Fibroblast of skin of right quadriceps (primary cell): ENCODE results near the gene ALS2CL.
"Not testable (repeated sequence)": the region's sequence is repeated elsewhere in the genome, so short reads cannot be mapped to it uniquely, and the experiment has no call there.

Source experiments
- DNase-seq: peaks from one replicate; pipeline ENCODE4 v3.0.0-alpha.2; 2013

The ALS2CL gene

DNA sequence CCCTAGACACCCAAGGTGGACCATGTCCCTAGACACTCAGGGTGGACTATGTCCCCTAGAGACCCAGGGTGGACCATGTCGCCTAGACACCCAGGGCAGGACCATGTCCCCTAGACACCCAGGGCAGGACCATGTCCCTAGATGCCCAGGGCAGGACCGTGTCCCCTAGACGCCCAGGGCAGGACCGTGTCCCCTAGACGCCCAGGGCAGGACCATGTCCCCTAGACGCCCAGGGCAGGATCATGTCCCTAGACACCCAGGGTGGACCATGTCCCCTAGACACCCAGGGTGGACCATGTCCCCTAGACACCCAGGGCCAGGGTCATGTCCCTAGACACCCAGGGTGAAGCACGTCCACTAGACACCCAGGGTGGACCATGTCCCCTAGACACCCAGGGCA lies 10.9 kb upstream of the ALS2CL start:
- not testable (repeated sequence) for DNase-seq

DNA sequence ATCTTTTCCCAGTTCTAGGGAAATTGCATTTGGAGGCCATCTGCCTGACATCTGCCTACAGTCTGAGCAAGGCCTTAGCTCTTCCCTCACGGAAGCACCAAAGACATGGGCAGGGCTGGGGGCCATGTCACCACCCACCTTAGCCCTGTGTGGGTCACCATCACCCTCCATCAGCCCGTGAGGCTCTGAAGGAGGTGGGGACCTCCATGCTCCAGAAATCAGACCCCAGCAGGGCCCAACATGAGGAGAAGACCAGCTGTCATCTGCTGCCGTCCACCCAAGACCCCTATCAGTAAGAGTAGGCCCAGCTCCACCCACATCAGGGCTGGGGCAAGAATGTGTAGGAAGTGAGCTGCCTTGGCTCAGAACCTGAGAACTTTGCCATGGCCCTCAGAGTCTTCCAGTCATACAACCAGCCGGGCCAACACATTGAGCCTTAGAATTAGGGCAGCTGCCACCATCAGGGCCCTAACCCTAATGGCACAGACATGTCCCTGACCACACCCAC lies 9.6 kb upstream of the ALS2CL start:
- no peak for DNase-seq

DNA sequence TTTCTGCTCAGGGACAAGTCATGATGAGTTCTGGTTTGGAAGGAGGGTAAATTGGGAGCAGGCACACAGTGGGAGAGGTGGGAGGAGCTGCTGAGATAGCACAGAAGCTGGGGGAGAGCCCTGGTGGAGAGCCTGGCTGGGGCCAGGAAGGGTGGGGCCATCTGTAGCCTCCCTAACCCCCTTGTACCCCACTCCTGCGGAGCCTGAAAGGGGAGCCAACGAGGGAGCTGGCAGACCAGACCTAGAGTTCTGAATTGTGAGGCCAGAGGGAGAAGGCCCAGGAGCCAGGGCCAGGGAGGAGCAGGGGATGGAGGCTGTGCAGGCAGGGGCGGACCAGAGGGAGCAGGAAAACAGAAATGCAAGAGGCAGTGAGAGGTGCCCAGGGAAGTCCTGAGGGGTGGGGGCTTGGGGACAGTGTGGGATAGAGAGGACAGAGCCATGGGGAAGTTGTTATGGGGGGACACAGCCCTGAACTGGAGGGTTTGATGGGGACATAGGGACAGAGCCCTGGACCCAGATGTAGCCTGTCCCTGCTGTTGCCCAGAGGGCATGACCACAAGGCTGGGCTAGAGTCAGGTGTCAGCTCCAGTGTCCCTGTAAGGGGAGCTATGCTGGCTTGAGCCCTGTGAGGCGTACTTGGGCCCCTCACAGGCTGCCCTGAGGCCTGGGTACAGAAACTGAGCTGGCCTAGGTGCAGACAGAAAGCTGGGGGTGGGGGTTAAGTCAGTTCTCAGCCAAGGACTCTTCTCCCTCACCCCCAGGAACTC lies 8.9 kb upstream of the ALS2CL start:
- no peak for DNase-seq

DNA sequence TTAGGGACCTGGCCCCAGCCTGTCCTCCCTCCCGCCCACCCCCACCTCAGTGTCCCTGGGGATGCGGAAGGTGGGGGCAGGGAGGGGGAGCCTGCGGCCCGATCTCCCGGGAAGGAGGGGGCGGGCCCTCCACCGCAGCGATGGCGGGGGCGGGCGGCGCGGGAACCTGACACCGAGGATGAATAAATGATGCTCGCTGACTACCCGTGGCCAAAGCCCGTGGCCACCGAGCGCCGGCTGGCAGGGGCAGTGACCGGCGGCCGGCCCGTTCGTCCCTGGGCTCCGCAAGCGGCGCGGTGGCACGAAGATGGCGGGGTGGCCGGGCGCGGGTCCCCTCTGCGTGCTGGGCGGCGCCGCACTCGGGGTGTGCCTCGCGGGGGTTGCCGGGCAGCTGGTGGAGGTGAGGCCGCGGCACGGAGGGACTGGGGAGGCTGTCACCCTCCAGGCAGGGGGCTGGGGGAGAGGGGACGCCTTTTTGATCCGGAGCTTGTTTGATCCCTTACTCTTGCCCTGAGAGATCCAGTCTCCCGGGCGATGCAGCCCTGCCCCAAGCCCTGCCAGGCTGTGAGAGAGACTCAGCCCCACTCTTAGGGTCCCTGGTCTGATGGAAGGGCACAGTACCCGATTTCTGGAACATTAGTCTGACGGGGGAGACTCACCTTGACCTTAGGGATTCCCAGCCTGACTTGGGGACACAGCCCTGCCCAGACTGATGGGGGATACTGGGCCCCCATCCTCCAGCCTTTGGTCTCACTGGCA lies 7.9 kb upstream of the ALS2CL start, which contains the start of gene TMIE:
Gene TMIE, plus strand, starts transcription at position 212 of the 759 bp plus-strand sequence. Its CDS starts 96 bp downstream, at position 308.
- DNase-seq, result no peak

DNA sequence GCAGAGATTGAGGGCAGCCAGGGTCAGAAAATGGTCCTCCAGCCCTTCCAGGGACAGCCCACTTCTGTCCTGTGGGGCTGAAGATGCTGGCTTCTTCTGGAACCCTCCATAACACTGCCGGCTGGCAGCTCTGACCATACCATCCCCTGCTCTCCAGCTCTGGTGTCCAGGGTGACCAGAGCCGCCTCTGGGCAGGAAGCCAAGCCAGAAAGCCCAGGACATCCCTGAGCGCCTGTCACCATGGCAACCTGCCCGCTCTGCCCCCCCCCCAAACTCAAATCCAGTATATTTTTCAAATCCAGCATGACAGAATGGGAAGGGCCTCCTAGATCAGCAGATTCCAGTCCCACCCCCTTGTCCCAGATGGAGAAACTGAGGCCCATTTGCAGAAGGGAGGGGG lies 7.3 kb upstream of the ALS2CL start:
- no peak for DNase-seq

DNA sequence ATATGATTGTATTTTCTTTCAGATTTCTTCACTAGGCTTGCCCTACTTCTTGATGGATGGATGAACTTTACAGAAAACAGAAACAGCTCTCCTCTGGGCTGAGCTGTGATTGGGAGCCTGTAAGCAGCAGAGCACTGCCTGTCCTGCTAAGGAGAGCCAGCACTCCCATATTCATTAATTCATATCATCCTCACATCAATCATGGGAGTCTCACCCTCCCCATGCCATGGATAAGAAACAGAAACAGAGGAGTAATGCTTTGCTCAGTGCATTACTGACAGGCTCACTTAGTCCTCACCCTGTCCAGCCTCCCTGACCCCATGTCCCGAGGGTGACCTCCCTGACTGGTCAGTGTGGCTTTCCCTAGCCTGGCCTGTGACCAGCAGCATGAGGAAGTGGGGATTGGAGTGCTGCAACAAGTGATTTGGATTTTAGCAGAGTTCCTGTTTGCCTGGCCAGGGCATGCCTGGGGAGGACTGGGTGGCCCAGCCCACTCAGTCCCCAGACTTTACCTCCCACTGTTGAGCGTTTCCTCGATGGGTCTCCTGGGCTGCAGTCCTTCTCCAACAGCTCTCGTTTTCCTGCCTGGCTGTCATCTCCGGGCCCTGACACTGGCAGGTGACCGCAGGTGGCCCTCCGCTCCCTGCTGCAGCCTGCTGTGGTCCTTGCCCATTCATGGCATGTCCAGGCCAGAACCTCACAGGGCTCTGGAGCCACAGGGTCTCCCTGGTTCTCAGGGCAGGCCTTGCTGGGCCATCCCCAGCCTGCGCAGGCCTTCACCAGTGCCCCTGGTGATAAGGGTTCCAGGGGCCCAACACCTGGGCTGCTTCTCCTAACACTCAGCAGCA lies 6.4 kb upstream of the ALS2CL start:
- DNase-seq, result no peak

DNA sequence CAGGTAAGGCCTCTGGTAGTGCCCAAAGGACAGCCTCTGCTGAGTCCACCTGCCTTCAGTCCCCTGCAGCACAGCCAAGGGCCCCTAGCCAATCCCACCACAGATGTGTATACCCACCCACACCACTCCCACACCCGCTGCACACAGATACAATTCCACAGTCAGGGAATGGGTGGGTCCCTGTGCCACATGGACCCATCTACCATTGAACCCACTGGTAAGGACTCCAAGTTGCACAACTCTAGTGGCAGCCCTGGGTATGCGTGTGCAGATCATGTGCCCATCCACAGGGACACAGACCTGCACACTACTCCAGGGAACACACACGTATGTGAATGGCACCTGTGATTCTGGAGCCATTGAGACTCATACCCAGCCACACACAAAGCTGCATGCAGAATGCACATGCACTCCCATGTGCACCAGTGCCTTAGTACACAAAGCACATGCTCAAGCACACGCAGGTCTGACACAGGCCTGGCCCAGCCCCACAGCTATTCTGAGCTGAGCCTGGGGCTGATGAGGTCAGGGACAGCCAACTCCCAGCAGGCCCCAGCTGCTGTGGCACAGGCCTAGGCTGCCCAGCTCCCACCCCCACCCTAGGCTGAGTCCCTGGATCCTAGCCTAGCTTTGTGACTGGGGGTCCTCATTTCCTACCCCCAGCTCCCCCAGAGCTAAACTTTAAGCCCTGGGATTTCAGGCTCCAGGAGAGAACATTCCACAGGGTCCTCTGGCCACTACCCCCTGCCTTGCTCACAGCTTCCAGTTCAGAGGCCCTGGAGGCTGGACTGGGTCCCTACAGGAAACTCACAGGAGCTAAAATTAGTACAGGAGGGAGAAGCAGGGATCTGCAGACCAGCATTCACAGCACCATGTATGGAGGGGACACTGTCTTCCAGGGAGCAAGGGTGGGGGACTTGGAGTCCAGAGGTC lies 2.7 kb upstream of the ALS2CL start:
- DNase-seq, result peak; percentile 17

DNA sequence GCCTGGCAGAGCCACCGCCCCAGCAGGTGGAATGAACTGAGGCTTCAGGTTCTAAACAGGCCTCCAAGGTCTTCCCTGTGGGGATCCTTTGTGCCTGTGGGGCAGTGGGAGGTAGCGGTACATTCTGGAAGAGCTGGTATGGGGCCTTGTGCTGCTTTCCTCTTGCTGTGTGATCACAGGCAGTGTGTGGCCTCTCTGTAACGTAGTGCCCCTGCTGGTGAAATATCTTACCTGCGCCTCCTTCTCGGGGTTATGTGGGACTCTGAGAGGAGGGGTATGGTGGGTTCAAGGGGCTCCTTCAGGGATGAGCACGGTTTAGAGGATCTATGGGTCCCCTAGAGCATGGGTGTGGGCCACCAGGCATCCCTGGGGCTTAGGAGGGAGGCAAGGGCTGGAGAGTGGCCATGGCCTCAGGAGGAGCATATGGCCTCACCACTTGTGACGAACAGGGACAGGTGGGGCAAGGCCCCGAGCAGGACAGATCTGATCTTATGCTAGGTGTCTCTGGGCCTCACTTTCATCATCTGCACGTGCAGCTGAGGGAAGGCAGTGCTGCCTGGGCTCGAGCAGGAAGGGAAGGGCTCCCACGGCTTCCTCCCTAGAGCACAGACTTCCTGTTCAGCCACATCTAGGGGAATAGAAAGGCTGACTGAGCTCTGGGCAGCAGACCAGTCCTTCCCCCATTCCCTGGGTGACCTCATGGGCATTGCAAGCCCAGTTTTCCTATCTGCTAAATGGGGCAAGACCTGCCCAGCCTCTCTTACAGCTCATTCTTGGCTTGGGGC lies 1.9 kb upstream of the ALS2CL start:
- DNase-seq, result no peak

DNA sequence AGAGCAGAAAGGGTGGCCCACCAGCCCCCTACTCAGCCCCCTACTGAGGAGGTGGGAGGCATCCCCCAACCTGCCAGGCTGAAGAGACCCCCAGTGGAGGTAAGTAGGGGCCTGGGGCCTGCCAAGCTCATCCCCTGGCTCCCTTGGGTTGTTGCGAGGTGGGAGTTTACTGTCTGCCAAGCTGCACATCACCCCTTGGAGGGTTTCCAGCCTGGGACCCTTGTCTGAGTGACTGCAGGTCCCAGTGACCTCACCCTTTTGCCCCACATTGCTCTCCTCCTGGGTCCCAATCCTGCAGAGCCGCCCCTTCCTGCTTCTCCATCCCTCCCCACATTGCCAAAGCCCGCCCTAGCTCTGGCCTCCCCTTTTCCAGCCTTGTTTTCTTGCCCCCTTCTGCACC lies 1.0 kb upstream of the ALS2CL start:
- DNase-seq, result no peak

DNA sequence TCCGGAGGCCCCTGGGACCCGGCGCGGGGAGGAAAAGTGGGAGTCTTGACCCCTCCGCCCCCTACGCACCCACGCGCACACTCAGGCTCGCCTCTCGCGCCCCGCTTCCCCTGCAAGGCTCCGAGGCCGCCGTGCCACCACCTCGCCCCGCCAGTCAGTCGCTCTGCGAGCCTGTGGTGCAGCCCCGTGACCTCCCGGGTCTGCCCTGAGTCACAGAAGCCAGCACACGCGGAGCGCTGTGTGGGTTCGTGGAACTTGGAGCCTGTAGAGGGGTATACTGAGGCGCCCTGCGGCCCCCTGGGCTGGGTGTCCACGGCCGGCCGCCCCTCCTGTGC lies 380 bp upstream of the ALS2CL start:
- DNase-seq, result no peak

DNA sequence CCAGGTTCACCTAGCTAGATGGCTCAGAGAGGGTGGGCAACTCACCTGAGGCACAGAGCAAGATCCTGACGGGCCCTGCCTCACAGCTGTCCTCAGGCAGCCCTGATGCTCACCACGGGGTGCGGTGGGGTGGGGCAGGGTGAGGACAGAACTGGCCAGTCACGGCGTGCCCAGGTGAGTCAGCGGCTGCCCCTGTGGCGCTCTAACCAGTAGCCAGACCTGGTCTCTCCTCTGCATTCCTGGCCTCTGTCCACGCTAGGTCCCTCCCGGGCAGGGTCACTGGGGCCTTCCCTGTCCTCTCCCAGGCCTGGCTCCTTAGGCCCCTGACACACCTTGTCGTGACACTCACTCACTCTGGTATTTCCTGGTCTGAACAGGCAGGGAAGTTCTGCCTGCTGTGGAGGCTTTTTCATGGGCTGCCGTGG lies 901 bp downstream of the ALS2CL start:
- no peak for DNase-seq

DNA sequence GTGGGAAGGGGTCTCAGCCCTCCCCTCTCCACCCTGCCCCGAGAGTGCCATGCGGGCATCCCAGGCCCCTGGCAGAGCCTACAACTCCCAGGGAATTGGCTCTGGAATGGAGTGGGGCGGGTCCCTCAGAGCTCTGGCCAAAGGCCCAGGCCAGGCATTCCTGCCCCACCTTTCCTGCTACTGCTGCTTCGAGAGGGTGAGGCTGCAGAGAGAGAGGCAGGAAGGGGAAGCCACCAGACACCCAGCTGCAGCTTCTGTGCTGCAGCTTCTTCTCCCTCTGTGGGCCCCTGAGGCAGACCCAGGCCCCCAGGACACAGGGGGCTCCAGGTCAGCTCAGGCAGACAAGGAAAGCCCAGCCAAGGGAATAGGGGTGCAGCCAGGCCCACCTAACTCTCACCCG lies 2.7 kb downstream of the ALS2CL start:
- DNase-seq, result no peak

DNA sequence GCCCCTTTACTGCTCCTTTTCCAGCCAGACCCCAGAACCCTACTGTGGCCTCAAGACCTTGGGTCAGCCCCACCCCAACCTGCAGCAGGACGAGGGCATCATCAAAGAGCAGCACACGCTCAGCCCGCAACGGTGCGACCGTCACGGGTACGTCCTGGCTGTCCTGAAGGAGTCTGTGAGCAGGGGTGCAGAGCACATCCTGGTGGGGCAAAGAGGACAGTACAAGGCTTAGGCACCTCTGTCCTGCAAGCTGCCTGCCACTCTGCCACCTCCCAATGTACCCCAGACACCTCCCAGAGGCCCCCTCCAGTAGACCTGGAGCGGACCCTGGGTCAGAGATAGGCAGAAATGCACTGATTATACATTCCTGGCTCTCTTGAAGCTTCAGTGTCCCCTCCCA lies 8.0 kb downstream of the ALS2CL start:
- DNase-seq, result no peak

DNA sequence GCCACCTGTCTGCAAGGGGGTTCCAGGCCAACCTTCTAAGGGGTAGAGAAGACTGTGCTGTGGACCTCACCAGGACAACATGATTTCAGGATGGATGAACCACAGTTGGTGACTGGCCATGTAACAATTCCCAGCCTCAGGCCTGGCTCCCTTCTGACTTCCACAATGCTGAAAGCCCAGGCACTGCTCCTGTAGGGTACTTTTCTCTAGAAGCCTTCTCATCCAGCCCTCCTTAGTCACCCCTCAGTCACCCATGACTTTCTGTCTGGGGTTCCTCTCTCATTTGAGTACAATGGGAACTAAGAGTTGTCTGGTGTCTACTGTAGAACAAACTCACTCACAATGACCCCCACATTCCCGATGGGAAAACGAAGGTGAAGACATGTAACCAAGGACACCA lies 8.6 kb downstream of the ALS2CL start:
- DNase-seq, result no peak

DNA sequence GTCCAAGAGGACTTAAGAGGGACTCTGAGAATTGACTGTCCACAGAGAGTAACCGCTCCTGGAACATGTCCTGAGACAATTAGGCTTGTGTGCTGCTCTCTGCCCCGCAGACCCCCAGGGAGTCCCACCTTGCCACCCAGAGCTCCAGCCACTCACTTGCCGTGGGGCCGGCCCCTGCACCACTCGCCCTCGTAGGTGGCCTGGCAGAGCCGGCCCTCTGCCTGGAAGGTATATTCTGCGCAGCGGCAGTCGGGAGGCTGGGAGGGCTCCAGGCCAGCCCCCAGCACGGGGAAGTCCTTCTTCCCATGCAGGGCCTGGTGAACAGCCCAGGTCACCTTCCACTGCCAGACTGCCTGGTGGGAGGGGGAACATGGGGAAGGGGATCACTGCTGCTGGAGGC lies 10.5 kb downstream of the ALS2CL start:
- DNase-seq, result no peak

DNA sequence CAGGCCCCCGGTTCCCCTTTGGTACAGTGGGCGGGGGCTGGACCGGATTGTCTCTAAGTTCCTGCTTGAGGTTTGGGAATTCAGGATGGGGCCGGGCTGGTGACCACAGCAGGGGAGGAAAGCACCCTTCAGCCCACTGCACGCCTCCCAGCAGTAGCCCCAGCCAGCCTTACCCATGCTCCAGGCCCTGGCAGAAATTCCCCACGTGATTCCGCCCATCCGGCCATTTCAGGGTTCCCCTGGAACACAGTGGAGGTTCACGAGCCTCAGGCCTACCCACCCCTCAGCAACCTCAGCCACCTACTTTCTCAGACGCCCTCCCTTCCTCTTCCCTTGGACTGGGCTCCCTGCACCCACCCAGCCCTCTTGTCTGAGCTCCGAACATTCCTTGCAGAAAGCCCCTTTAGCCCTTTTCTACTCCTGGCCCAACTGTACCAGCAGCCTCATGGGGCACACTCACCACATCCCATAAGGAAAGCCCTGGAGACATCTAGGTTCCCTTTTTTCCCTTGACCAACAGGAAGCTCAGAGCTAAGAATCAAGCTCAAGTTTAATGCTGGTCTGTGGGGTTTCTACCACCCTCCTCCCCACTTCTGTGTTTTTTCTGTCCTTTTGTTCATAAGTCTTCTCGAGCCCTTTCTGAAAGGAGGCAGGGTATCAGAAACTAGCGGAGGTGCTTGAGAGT lies 11.5 kb downstream of the ALS2CL start:
- DNase-seq, result no peak

DNA sequence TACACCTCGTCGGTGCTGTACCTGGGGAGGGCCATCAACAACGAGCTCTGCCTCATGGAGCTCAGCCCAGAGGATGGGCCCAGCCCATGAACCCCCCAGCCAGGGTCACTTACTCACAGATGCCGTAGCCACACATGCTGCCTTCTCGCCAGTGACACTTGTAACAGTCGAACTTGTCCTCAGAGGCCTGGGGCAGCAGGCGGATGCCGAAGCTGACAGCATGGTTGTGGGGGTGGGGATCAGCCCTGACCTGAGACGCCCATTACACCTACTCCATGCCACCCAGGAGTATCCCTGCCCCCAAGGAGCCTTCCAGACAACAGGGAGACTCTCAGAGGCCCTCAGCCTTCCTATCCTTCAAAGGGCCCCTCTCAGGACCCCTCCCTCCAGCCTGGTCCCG lies 12.1 kb downstream of the ALS2CL start:
- no peak for DNase-seq

DNA sequence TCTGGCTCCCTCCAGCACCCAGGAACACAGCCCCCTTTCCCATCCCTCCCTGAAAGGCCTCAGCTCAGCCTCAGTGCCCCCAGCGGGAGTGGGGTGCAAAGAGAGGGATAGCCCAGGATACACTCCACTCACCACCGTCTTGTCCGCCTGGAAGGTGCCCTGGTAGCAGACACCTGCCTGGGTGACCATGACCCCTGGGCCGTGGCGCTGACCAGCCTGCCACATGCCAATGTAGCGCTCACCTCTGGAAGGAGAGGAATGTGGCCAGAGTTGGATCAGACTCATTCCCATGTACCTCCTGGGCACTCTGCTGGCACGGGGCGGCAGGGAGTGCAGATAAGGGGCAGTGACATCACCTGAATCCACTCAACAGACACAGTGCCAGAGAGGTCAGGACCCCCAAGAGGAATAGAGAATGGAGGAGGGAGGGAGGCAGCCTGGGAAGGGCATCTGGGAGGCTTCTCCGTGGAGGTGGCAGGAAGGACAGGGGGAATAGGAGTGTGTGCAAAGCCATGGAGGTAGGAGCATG lies 13.1 kb downstream of the ALS2CL start:
- no peak for DNase-seq

DNA sequence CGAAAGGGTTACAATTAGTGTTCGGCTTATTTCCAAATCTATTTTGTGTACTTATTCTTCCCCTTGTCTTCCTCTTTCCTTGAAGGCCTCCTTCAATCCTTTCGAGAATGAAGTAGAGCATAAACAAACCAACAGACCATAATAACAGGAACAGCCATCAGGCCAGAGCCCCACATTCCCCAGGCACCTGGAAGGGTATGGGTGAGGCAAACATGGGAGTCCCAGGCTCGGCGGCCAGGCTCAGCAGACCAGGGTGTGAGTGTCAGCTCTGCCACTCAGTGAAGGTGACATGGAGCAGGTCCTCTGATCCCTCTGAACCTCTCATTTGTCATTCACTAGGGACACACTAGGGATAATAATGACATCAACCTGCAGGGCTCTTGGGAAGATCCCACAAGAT lies 13.8 kb downstream of the ALS2CL start:
- no peak for DNase-seq

DNA sequence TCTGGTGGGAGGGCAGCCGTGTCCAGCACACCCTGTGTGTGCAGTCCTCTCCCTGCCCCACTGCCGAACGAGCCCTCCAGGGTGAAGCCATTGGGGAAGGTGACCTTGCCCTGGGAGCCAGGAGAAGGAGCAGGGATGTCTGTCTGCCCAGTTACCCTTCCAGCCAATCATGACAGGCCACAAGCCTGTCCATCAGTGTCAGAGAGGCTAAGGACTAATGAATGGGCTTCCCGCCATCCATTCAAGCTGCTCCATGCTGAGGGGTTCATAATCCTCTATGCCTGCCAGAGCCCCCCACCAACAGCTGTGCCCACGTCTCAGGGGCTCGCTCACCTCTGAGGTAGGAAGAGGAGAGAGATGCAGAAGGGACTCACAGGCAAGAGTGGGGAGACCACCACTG lies 15.2 kb downstream of the ALS2CL start:
- DNase-seq, result no peak

DNA sequence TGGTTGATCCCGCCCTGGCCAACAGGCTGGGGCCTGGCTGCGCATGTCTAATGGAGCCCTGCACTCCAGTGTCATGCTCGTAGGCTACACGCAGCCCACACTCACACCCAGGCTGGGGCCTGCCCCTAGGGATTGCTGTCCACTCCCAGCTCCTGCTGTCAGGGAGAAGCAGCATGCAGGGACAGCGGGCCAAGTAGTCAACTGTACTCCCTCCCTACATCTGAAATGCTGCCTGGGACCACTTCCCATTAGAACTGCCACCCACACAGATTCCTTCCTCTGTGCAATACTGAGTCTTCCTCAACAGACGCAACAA lies 16.1 kb downstream of the ALS2CL start:
- DNase-seq, result no peak
